Skin epidermis (tissue), 12 donors: ENCODE results near the gene EMC10.

Source experiments
- H3K27ac ChIP-seq, 21 experiments: fragments of 200-600 bp; sonication (generic) in 11 of 21; one replicate each; pipeline ENCODE4 v1.5.0; 2020; ENCODE audit warnings: mild to moderate bottlenecking in 3 of 21, inconsistent platforms in 2 of 21, moderate library complexity in 2 of 21
- H3K4me3 ChIP-seq, 7 experiments: fragments of 200-600 bp; sonication (generic) in 2 of 7; one replicate each; pipeline ENCODE4 v1.5.0; 2020; ENCODE audit warnings: inconsistent platforms in 2 of 7, mild to moderate bottlenecking in 2 of 7, moderate library complexity in 1 of 7

EMC10 gene

GRCh38 chr19:50532952-50533351 lies 56.6 kb downstream of the EMC10 start:
- Histone ChIP-seq H3K27ac (no peak overlapping the region), H3K4me3 (no peak overlapping the region)

- H3K4me3 ChIP-seq, result no peak overlapping the region
- H3K27ac ChIP-seq, result no peak overlapping the region
Measured at GRCh38 chr19:50534478-50534877, 58.2 kb downstream of the EMC10 start.

GRCh38 chr19:50535672-50536187 lies 59.4 kb downstream of the EMC10 start:
- no peak overlapping the region for H3K4me3 ChIP-seq

GRCh38 chr19:50536662-50537305 lies 60.5 kb downstream of the EMC10 start:
- H3K27ac ChIP-seq, result no peak overlapping the region
- no peak overlapping the region for H3K4me3 ChIP-seq

More at GRCh38 chr19:50535672-50536187, 59.4 kb downstream of the EMC10 start:
- H3K27ac ChIP-seq, result no peak overlapping the region

- no peak overlapping the region for H3K27ac ChIP-seq
- no peak overlapping the region for H3K4me3 ChIP-seq
Measured at GRCh38 chr19:50537306-50537685, 61.0 kb downstream of the EMC10 start.

- Histone ChIP-seq H3K4me3 (no peak overlapping the region), H3K27ac (no peak overlapping the region)
Measured at GRCh38 chr19:50537769-50538230, 61.5 kb downstream of the EMC10 start.
